ENCODE measurements around the gene DVL3. TPM values are rescaled to one million over a fixed set of nuclear protein-coding genes. Genes with fewer than 3 reads are reported as not detected.

The DVL3 gene
- polyA plus RNA-seq, 2 of the 4 experiments (the other 2 are of a cell fraction), result 14.1 to 24.4 TPM

GRCh38 chr3:184175506-184175905 is 20.3 kb downstream of the DVL3 start:
- WGBS (ENCODE audit: missing lambda C conversion rate), result 12% methylated on average over 8 of the region's 8 CpGs
- Histone ChIP-seq H3K9me3 (no peaks in the 10 kb centered on the region), H3K4me2 (peak overlapping the region; percentile 92), H3K27ac (peak overlapping the region; percentile 95 to 99), H3K4me1 (peaks cover 15% of the 10 kb centered on the region), H3K4me3 (peak overlapping the region; percentile 91)
- ChIA-PET CTCF (interaction anchor here (1.4 kb wide), 1 partner anchor 386 kb away, joined by 4 read pairs; the partner anchor contains the start of gene EPHB3), POLR2A (interaction anchor here (0.5 to 1.1 kb wide), 3 partner anchors 10 to 187 kb away, joined by 3 to 5 read pairs (median 4); partner anchors contain the start of gene ABCF3)
- FAIRE-seq (no peak), ATAC-seq (peak in 1 of 2 experiments; percentile 4; a peak in 1 of 6 replicates), DNase-seq (ENCODE audit: low read depth in 1 of 2, low spot score in 1 of 2) (no peak)
- TF ChIP-seq EP300 (IDR thresholded peaks at IDR 0.05) (no peak), EHMT2 (IDR thresholded peaks at IDR 0.05; ENCODE audit: low read depth) (no peak), FOXS1 (CRISPR knock-in tag; IDR thresholded peaks at IDR 0.05) (no peak), NFE2L2 (conservative IDR thresholded peaks at IDR 0.05; ENCODE audit: low read length) (no peak), BHLHE40 (IDR thresholded peaks at IDR 0.05; ENCODE audit: low read depth, low read length) (no peak), POLR2A (IDR thresholded peaks at IDR 0.05; ENCODE audit: low read length) (no peak), HOXB13 (CRISPR knock-in tag; IDR thresholded peaks at IDR 0.05; ENCODE audit: low read depth) (no peak), ZSCAN20 (CRISPR knock-in tag; IDR thresholded peaks at IDR 0.05) (no peak), FOSB (CRISPR knock-in tag; IDR thresholded peaks at IDR 0.05) (no peak), HEYL (CRISPR knock-in tag; IDR thresholded peaks at IDR 0.05) (no peak), JUNB (IDR thresholded peaks at IDR 0.05) (no peak), GATA3 (IDR thresholded peaks at IDR 0.05; ENCODE audit: borderline replicate concordance) (no peak), BCL3 (IDR thresholded peaks at IDR 0.05) (no peak), SMC3 (IDR thresholded peaks at IDR 0.05) (no peak), MAFK (IDR thresholded peaks at IDR 0.05; ENCODE audit: partially characterized antibody) (no peak), ESRRA (IDR thresholded peaks at IDR 0.05; ENCODE audit: borderline replicate concordance, low read length) (no peak), ELK1 (IDR thresholded peaks at IDR 0.05; ENCODE audit: low read depth, low read length) (no peak), KDM5A (IDR thresholded peaks at IDR 0.05) (no peak), E2F6 (IDR thresholded peaks at IDR 0.05; ENCODE audit: borderline replicate concordance, low read depth) (no peak), CTCF (IDR thresholded peaks at IDR 0.05) (no peak)

GRCh38 chr3:184175981-184176376 is 20.8 kb downstream of the DVL3 start:
- DNase-seq (ENCODE audit: low read depth in 1 of 2, low spot score in 1 of 2) (no peak), FAIRE-seq (no peak), ATAC-seq (peak; percentile 9 to 13; a peak in 4 of 6 replicates)
- Histone ChIP-seq H3K4me3 (peak overlapping the region; percentile 91), H3K9me3 (no peaks in the 10 kb centered on the region), H3K4me2 (peak overlapping the region; percentile 92), H3K4me1 (peaks cover 15% of the 10 kb centered on the region), H3K27ac (peak overlapping the region; percentile 95 to 99)
- ChIA-PET POLR2A (interaction anchor here (1.0 to 2.0 kb wide), 3 partner anchors 10 to 186 kb away, joined by 3 to 14 read pairs (median 3); partner anchors contain the start of gene ABCF3), CTCF (interaction anchor here (1.0 to 1.4 kb wide), 3 partner anchors 55 to 386 kb away, joined by 3 to 6 read pairs (median 4); partner anchors contain the start of gene EPHB3)
- WGBS (ENCODE audit: missing lambda C conversion rate), result 17% methylated on average over 3 of the region's 3 CpGs
- TF ChIP-seq PBX3 (IDR thresholded peaks at IDR 0.05) (no peak), EP300 (IDR thresholded peaks at IDR 0.05) (no peak), BCL3 (IDR thresholded peaks at IDR 0.05) (no peak), ZSCAN20 (CRISPR knock-in tag; IDR thresholded peaks at IDR 0.05) (no peak), ZNF302 (CRISPR knock-in tag; IDR thresholded peaks at IDR 0.05) (no peak), HEYL (CRISPR knock-in tag; IDR thresholded peaks at IDR 0.05) (no peak), RARB (CRISPR knock-in tag; IDR thresholded peaks at IDR 0.05) (no peak), FOSL2 (IDR thresholded peaks at IDR 0.05) (no peak), FOSL2 (CRISPR knock-in tag; IDR thresholded peaks at IDR 0.05) (no peak), ZC3H11A (IDR thresholded peaks at IDR 0.05) (no peak), JUNB (IDR thresholded peaks at IDR 0.05) (no peak)

Data from A549 (cell line).